ENCODE results near the gene FGR. TPM values are rescaled to one million over a fixed set of nuclear protein-coding genes. Genes with fewer than 3 reads are reported as not detected.
A peak's percentile ranks its signal among the peaks of the same experiment; 100 is the strongest.

The FGR gene
- total and polyA plus RNA-seq, 2 experiments from 2014 or later = 0.53 to 0.56 TPM

GRCh38 chr1:27672750-27673112, 37.7 kb upstream of the FGR start:
- ATAC-seq (no peak), DNase-seq (ENCODE audit: low spot score) (no peak)
- Mint-ChIP-seq H3K4me3 (peak overlapping the region; percentile 71; the same call in 2 of the 3 replicates), H3K4me1 (peaks cover 12% of the 10 kb centered on the region; the same call in 2 of the 3 replicates), H3K36me3 (ENCODE audit: low read depth) (no peaks in the 10 kb centered on the region), H3K27me3 (ENCODE audit: insufficient read depth, low read depth, poor library complexity) (peaks cover 4% of the 10 kb centered on the region), H3K9me3 (no peaks in the 10 kb centered on the region), H3K27ac (no peak overlapping the region)
- Histone ChIP-seq H3K4me1 (ENCODE audit: insufficient read depth) (no peaks in the 10 kb centered on the region; the same call in 1 of the 2 replicates), H3K4me2 (peak overlapping the region; percentile 69), H3K27ac (ENCODE audit: low read depth) (no peak overlapping the region), H3F3A (replicated peaks; ENCODE audit: low read depth) (peaks cover 10% of the 10 kb centered on the region; the same call in 1 of the 2 replicates), H3K79me2 (replicated peaks; ENCODE audit: insufficient read depth) (no peaks in the 10 kb centered on the region), H3K36me3 (ENCODE audit: insufficient read depth) (no peaks in the 10 kb centered on the region), H3K27me3 (ENCODE audit: insufficient read depth) (peaks cover 11% of the 10 kb centered on the region), H4K20me1 (replicated peaks; ENCODE audit: insufficient read depth) (no peaks in the 10 kb centered on the region), H3K9me2 (ENCODE audit: insufficient read depth) (no peaks in the 10 kb centered on the region), H3K4me3 (peak overlapping the region; percentile 36), H2AFZ (peak overlapping the region; percentile 60; the same call in 1 of the 2 replicates)
- no peak for TF ChIP-seq ZNF114 (CRISPR knock-in tag; IDR thresholded peaks at IDR 0.05)
- TF ChIP-seq JUNB (IDR thresholded peaks at IDR 0.05; ENCODE audit: unreplicated experiment) = no peak
- no peak for TF ChIP-seq ZNF331 (CRISPR knock-in tag; IDR thresholded peaks at IDR 0.05; ENCODE audit: low read depth)
- no peak for TF ChIP-seq NANOG (IDR thresholded peaks at IDR 0.05; ENCODE audit: borderline replicate concordance)
- TF ChIP-seq ZNF462 (CRISPR knock-in tag; IDR thresholded peaks at IDR 0.05) = no peak
- TF ChIP-seq CREB1 (CRISPR knock-in tag; IDR thresholded peaks at IDR 0.05; ENCODE audit: low read depth) = no peak
- TF ChIP-seq POLR2AphosphoS5 (IDR thresholded peaks at IDR 0.05; ENCODE audit: low read depth) = no peak
- no peak for TF ChIP-seq CTCF (conservative IDR thresholded peaks at IDR 0.05; ENCODE audit: low read depth in 2 of 2)
- no peak for TF ChIP-seq EZH2 (IDR thresholded peaks at IDR 0.05; ENCODE audit: low read depth, unreplicated experiment)
- no peak for TF ChIP-seq EZH2phosphoT487 (IDR thresholded peaks at IDR 0.05; ENCODE audit: unreplicated experiment)
- no peak for TF ChIP-seq REST (IDR thresholded peaks at IDR 0.05; ENCODE audit: unreplicated experiment)
- no peak for TF ChIP-seq ETS1 (IDR thresholded peaks at IDR 0.05)
- no peak for TF ChIP-seq STAT1 (IDR thresholded peaks at IDR 0.05; ENCODE audit: unreplicated experiment)

Data from GM23338 (cell line).